ENCODE data around the gene SLC34A1. TPM values are rescaled to one million over a fixed set of nuclear protein-coding genes. Genes with fewer than 3 reads are reported as not detected.

Gene SLC34A1
- total and polyA plus RNA-seq, 2 of the 13 experiments (the other 11 are each of a cell fraction or from before 2014, with no cell fraction given) = 0.03 to 0.20 TPM

GRCh38 chr5:177382423-177383029 is 1.7 kb upstream of the SLC34A1 start (continued):
- TF ChIP-seq TFE3 (CRISPR knock-in tag; IDR thresholded peaks at IDR 0.05) = 0 out of 2 replicates have a peak, but pooled peaks have one; percentile 13
- TF ChIP-seq HOMEZ (CRISPR knock-in tag; IDR thresholded peaks at IDR 0.05; ENCODE audit: low read depth) = no peak
- TF ChIP-seq ZNF513 (CRISPR knock-in tag; conservative IDR thresholded peaks at IDR 0.05) = no peak
- no peak for TF ChIP-seq ZNF530 (CRISPR knock-in tag; IDR thresholded peaks at IDR 0.05; ENCODE audit: low read depth)
- TF ChIP-seq XBP1 (CRISPR knock-in tag; IDR thresholded peaks at IDR 0.05) = no peak
- TF ChIP-seq ZHX1 (CRISPR knock-in tag; IDR thresholded peaks at IDR 0.05; ENCODE audit: low read depth) = no peak
- TF ChIP-seq ZNF484 (CRISPR knock-in tag; IDR thresholded peaks at IDR 0.05; ENCODE audit: borderline replicate concordance, low read depth) = no peak
- TF ChIP-seq KLF9 (CRISPR knock-in tag; IDR thresholded peaks at IDR 0.05; ENCODE audit: low read depth) = no peak
- TF ChIP-seq HMGXB4 (CRISPR knock-in tag; IDR thresholded peaks at IDR 0.05; ENCODE audit: borderline replicate concordance in 1 of 2, low read depth in 1 of 2) = peak in 1 of 2 experiments; percentile 47; a peak in 1 of 4 replicates
- TF ChIP-seq TFDP2 (CRISPR knock-in tag; IDR thresholded peaks at IDR 0.05) = 0 out of 2 replicates have a peak, but pooled peaks have one; percentile 36
- no peak for TF ChIP-seq ZNF205 (CRISPR knock-in tag; IDR thresholded peaks at IDR 0.05)
- TF ChIP-seq ZBTB10 (CRISPR knock-in tag; IDR thresholded peaks at IDR 0.05; ENCODE audit: borderline replicate concordance) = no peak
- TF ChIP-seq AKAP8 (CRISPR knock-in tag; IDR thresholded peaks at IDR 0.05) = no peak
- TF ChIP-seq ZNF274 (CRISPR knock-in tag; IDR thresholded peaks at IDR 0.05) = no peak
- TF ChIP-seq PAX8 (CRISPR knock-in tag; IDR thresholded peaks at IDR 0.05; ENCODE audit: borderline replicate concordance) = no peak
